NB4 (cell line): ENCODE data around the gene LEP.
"Not testable (repeated sequence)": the region's sequence is repeated elsewhere in the genome, so short reads cannot be mapped to it uniquely, and the experiment has no call there.

ENCODE experiments used
- DNase-seq: peaks from one replicate; pipeline ENCODE4 v3.0.0; 2010; ENCODE audit warnings: low read depth
- H3K4me3 ChIP-seq: one replicate; pipeline ENCODE4 v1.5.1; 2011; ENCODE audit warnings: mild to moderate bottlenecking, low read depth, low read length, moderate library complexity
- CTCF ChIP-seq: IDR thresholded peaks from one replicate; pipeline ENCODE4 v1.5.1; 2012; ENCODE audit warnings: low read depth, low read length
- MAX ChIP-seq: IDR thresholded peaks from 2 replicates; pipeline ENCODE4 v1.6.1; 2011; ENCODE audit warnings: low read depth, low read length
- MYC ChIP-seq: IDR thresholded peaks from 2 replicates; pipeline ENCODE4 v1.6.1; 2011; ENCODE audit warnings: low read depth, low read length
- POLR2A ChIP-seq: IDR thresholded peaks from 2 replicates; pipeline ENCODE4 v1.6.1; 2011; ENCODE audit warnings: mild to moderate bottlenecking; ENCODE audit not compliant: insufficient read length; ENCODE audit errors: extremely low read depth

The LEP gene

GRCh38 chr7:128279124-128279713 lies 38.1 kb downstream of the LEP start:
- TF ChIP-seq MYC (no peak), MAX (no peak), CTCF (no peak), POLR2A (no peak)
- no peak for DNase-seq
- no peak overlapping the region for H3K4me3 ChIP-seq

- H3K4me3 ChIP-seq, DNase-seq: not testable (repeated sequence)
Observed at GRCh38 chr7:128280451-128280850, 39.4 kb downstream of the LEP start.

GRCh38 chr7:128281605-128282380 lies 40.7 kb downstream of the LEP start:
- H3K4me3 ChIP-seq, result no peak overlapping the region
- DNase-seq, result no peak
- no peak for TF ChIP-seq MYC
- no peak for TF ChIP-seq POLR2A
- no peak for TF ChIP-seq CTCF
- TF ChIP-seq MAX, result no peak

GRCh38 chr7:128284102-128284501 lies 43.0 kb downstream of the LEP start:
- no peak for TF ChIP-seq POLR2A
- TF ChIP-seq MAX, result no peak
- TF ChIP-seq CTCF, result no peak
- no peak for DNase-seq
- no peak overlapping the region for H3K4me3 ChIP-seq

GRCh38 chr7:128287556-128287955 lies 46.5 kb downstream of the LEP start:
- TF ChIP-seq MAX (no peak), POLR2A (no peak), MYC (no peak), CTCF (no peak)
- no peak for DNase-seq
- no peak overlapping the region for H3K4me3 ChIP-seq

- H3K4me3 ChIP-seq, result not testable (repeated sequence)
Observed at GRCh38 chr7:128298004-128298403, 56.9 kb downstream of the LEP start.

GRCh38 chr7:128299109-128299607 lies 58.1 kb downstream of the LEP start:
- TF ChIP-seq MYC (no peak), MAX (no peak), POLR2A (no peak), CTCF (no peak)
- no peak overlapping the region for H3K4me3 ChIP-seq
- no peak for DNase-seq

More at GRCh38 chr7:128298004-128298403, 56.9 kb downstream of the LEP start:
- not testable (repeated sequence) for DNase-seq
